ENCODE results near the gene KLK14. TPM values are rescaled to one million over a fixed set of nuclear protein-coding genes. Genes with fewer than 3 reads are reported as not detected.

KLK14 gene
- polyA plus RNA-seq, 1 donor from 2014 or later: not detected

DNA sequence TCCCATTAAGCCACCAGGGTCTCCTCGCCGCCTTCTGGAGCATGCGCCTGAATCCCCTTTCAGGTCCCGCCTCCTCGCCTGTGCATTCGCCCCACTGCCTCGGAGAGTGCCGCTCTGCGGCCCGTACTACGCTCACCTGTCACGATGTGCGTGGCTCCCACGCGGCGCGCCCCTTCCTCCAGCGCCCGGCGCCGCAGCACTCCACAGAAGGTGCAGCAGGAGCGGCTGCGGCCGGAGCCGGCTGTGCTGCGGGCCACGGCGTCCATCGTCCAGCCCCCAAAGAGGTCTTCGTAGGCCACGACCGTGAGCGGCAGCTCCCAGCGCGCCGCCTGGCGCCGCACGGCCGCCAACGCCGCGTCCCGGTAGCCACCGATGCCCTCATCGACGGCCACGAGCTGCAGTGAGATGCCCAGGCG is 21.2 kb upstream of the KLK14 start:
- Histone ChIP-seq H3K9ac (ENCODE audit: low read length) (no peak overlapping the region), H3K4me3 (ENCODE audit: low read length) (no peak overlapping the region), H3K79me2 (replicated peaks; ENCODE audit: insufficient read depth, low read length) (peaks cover 7% of the 10 kb centered on the region), H3K9me2 (ENCODE audit: insufficient read depth, low read length) (no peaks in the 10 kb centered on the region), H4K20me1 (ENCODE audit: insufficient read depth) (no peaks in the 10 kb centered on the region), H3K27me3 (ENCODE audit: insufficient read depth, low read depth, low read length) (no peaks in the 10 kb centered on the region), H3K27ac (ENCODE audit: low read length) (no peak overlapping the region), H3K36me3 (ENCODE audit: insufficient read depth, low read length) (no peaks in the 10 kb centered on the region), H3K9me3 (ENCODE audit: low read length) (no peaks in the 10 kb centered on the region), H3K4me2 (ENCODE audit: low read length) (no peak overlapping the region), H2AFZ (ENCODE audit: low read depth, low read length) (no peak overlapping the region), H3F3A (ENCODE audit: insufficient read depth, low read length, poor library complexity, severe bottlenecking) (no peaks in the 10 kb centered on the region)
- TF ChIP-seq, protein P1, sequence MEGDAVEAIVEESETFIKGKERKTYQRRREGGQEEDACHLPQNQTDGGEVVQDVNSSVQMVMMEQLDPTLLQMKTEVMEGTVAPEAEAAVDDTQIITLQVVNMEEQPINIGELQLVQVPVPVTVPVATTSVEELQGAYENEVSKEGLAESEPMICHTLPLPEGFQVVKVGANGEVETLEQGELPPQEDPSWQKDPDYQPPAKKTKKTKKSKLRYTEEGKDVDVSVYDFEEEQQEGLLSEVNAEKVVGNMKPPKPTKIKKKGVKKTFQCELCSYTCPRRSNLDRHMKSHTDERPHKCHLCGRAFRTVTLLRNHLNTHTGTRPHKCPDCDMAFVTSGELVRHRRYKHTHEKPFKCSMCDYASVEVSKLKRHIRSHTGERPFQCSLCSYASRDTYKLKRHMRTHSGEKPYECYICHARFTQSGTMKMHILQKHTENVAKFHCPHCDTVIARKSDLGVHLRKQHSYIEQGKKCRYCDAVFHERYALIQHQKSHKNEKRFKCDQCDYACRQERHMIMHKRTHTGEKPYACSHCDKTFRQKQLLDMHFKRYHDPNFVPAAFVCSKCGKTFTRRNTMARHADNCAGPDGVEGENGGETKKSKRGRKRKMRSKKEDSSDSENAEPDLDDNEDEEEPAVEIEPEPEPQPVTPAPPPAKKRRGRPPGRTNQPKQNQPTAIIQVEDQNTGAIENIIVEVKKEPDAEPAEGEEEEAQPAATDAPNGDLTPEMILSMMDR (IDR thresholded peaks at IDR 0.05; ENCODE audit: poor library complexity, severe bottlenecking): no peak

DNA sequence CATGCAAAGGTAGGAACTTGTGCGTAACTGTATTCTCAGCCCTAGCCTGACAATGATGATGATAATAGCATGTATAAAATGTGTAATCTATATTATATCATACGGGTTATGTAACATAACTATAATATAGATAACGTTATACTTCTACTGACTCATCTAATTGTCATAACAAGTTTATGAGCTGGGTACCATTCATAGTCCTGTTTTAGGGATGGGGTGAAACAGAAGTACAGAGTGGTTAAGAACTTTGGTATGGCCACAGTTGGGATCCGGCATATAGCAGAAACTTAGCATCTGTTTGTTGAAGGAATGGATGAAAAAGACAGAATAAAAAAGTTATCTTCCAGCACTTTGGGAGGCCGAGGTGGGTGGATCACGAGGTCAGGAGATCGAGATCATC is 20.3 kb upstream of the KLK14 start:
- no peaks in the 10 kb centered on the region for H3F3A ChIP-seq (ENCODE audit: insufficient read depth, low read length, poor library complexity, severe bottlenecking)
- H3K36me3 ChIP-seq (ENCODE audit: insufficient read depth, low read length): no peaks in the 10 kb centered on the region
- H3K4me3 ChIP-seq (ENCODE audit: low read length): no peak overlapping the region
- no peak overlapping the region for H3K27ac ChIP-seq (ENCODE audit: low read length)
- no peak overlapping the region for H3K4me2 ChIP-seq (ENCODE audit: low read length)
- H3K79me2 ChIP-seq (replicated peaks; ENCODE audit: insufficient read depth, low read length): peaks cover 7% of the 10 kb centered on the region
- H2AFZ ChIP-seq (ENCODE audit: low read depth, low read length): no peak overlapping the region
- no peaks in the 10 kb centered on the region for H3K9me2 ChIP-seq (ENCODE audit: insufficient read depth, low read length)
- H4K20me1 ChIP-seq (ENCODE audit: insufficient read depth): no peaks in the 10 kb centered on the region
- H3K27me3 ChIP-seq (ENCODE audit: insufficient read depth, low read depth, low read length): no peaks in the 10 kb centered on the region
- no peak for TF ChIP-seq SMC3 (conservative IDR thresholded peaks at IDR 0.05; ENCODE audit: poor library complexity)
- no peak for TF ChIP-seq EZH2 (IDR thresholded peaks at IDR 0.05; ENCODE audit: borderline replicate concordance, insufficient read depth, low read length, poor library complexity, severe bottlenecking)
- TF ChIP-seq, protein P2, sequence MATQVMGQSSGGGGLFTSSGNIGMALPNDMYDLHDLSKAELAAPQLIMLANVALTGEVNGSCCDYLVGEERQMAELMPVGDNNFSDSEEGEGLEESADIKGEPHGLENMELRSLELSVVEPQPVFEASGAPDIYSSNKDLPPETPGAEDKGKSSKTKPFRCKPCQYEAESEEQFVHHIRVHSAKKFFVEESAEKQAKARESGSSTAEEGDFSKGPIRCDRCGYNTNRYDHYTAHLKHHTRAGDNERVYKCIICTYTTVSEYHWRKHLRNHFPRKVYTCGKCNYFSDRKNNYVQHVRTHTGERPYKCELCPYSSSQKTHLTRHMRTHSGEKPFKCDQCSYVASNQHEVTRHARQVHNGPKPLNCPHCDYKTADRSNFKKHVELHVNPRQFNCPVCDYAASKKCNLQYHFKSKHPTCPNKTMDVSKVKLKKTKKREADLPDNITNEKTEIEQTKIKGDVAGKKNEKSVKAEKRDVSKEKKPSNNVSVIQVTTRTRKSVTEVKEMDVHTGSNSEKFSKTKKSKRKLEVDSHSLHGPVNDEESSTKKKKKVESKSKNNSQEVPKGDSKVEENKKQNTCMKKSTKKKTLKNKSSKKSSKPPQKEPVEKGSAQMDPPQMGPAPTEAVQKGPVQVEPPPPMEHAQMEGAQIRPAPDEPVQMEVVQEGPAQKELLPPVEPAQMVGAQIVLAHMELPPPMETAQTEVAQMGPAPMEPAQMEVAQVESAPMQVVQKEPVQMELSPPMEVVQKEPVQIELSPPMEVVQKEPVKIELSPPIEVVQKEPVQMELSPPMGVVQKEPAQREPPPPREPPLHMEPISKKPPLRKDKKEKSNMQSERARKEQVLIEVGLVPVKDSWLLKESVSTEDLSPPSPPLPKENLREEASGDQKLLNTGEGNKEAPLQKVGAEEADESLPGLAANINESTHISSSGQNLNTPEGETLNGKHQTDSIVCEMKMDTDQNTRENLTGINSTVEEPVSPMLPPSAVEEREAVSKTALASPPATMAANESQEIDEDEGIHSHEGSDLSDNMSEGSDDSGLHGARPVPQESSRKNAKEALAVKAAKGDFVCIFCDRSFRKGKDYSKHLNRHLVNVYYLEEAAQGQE (IDR thresholded peaks at IDR 0.05; ENCODE audit: borderline replicate concordance): no peak
- no peak for TF ChIP-seq POLR2AphosphoS5 (IDR thresholded peaks at IDR 0.05)
- no peak for TF ChIP-seq EP300 (conservative IDR thresholded peaks at IDR 0.05; ENCODE audit: poor library complexity, severe bottlenecking)
- no peak for TF ChIP-seq RAD21 (conservative IDR thresholded peaks at IDR 0.05)
- TF ChIP-seq TAF1 (IDR thresholded peaks at IDR 0.05; ENCODE audit: low read depth): no peak
- TF ChIP-seq MXI1 (conservative IDR thresholded peaks at IDR 0.05; ENCODE audit: poor library complexity, severe bottlenecking): no peak
- TF ChIP-seq, protein P1 (IDR thresholded peaks at IDR 0.05; ENCODE audit: poor library complexity, severe bottlenecking): no peak
- H3K9ac ChIP-seq (ENCODE audit: low read length): no peak overlapping the region
- H3K9me3 ChIP-seq (ENCODE audit: low read length): no peaks in the 10 kb centered on the region
